Islet precursor cell (in vitro differentiated cells): ENCODE data around the gene SPATA46.
A peak's percentile ranks its signal among the peaks of the same experiment; 100 is the strongest.

Experiments used
- DNase-seq: peaks from one replicate; pipeline ENCODE4 v3.0.0-alpha.2; 2018

The SPATA46 gene

GRCh38 chr1:162390396-162391185 is 13.9 kb upstream of the SPATA46 start:
- peak; percentile 43 for DNase-seq

- peak; percentile 45 for DNase-seq
Measured at GRCh38 chr1:162389971-162390370, 13.3 kb upstream of the SPATA46 start.

DNA sequence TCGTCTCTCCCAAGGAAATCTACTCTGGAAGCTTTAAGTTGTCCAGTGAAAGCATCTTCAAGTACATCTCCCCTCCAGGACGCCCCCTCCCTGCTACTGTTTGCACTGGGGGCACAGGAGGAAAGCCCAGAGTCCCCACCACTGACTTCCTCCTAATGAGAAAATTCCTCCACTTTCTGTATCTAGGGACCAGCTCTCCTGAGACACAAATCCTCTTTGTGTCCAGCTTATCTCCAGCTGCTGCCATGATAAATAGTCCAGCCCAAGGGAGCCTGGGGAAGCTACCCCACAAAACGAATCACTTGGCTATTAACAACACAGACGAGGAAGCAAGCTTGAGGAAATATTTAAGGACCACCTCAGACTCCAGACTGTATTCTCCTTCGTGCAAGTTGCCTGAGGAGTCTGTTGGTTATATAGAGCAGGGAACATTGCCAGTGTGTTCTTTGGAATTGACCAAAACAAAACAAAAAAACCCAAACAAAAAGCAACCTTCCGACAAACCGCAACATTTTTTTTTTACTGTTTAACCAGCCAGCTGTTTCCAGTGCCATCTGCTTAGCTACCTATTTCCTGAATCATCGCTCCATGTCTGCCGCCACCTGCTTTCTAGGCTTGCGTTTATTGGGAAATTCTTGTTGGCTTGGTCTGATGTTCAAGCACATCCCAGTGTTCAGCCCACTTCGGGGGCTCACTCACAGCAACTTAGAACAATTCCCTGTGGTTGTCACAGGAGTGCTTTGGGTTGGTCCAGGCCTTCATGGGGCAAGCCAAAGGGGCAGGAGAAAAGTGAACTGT is 12.6 kb upstream of the SPATA46 start:
- DNase-seq: peak; percentile 70

- DNase-seq: no peak
Measured at GRCh38 chr1:162388615-162389014, 12.0 kb upstream of the SPATA46 start.

GRCh38 chr1:162388083-162388594 is 11.5 kb upstream of the SPATA46 start:
- DNase-seq: peak; percentile 13

GRCh38 chr1:162387226-162388082 is 10.8 kb upstream of the SPATA46 start:
- peak; percentile 38 for DNase-seq

DNA sequence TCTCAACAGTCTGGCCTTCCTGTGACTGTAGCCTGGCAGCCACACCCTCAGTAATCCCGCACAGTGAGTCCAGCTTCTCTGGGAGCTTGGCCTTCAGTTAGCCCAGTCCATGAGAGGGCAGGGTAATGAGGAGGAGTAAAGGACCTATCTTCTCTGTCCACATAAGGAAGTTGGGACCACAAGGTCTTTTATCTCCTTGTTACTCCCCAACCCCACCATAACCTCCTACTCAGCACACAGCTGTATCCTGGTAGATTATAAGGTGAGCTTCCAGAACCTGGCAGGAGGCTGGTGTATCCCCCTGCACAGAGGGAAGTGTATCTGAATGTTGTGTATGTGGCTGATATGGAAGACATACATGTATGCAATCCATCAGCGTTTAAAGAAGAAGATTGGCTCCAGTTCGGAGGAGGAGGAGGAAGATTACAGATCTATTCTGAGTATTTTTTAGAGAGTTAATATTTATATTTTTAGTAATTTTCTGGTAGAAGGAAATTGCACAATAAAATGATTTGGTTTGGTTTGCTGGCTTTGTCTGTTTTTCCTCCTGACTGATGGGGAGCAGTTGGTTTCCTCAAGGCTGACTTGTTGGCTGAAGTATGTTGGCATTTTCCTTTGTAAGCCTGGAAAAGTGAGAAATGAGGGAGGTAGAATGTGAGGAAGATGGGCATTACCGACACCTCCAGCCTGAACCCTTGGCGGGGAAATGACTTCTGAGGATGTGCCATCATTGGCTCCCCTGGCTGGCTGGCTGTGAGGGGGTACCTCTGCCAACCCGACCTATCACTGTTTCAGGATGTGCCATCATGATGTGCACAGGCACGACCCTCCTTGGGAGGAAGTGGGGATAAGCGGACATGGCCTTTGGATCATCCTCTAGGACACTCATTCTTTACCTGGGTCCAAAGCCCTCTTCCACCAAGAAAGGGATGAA is 9.9 kb upstream of the SPATA46 start:
- DNase-seq: peak; percentile 30

GRCh38 chr1:162385702-162386101 is 9.0 kb upstream of the SPATA46 start:
- peak; percentile 32 for DNase-seq

GRCh38 chr1:162385280-162385623 is 8.6 kb upstream of the SPATA46 start:
- peak; percentile 23 for DNase-seq

DNA sequence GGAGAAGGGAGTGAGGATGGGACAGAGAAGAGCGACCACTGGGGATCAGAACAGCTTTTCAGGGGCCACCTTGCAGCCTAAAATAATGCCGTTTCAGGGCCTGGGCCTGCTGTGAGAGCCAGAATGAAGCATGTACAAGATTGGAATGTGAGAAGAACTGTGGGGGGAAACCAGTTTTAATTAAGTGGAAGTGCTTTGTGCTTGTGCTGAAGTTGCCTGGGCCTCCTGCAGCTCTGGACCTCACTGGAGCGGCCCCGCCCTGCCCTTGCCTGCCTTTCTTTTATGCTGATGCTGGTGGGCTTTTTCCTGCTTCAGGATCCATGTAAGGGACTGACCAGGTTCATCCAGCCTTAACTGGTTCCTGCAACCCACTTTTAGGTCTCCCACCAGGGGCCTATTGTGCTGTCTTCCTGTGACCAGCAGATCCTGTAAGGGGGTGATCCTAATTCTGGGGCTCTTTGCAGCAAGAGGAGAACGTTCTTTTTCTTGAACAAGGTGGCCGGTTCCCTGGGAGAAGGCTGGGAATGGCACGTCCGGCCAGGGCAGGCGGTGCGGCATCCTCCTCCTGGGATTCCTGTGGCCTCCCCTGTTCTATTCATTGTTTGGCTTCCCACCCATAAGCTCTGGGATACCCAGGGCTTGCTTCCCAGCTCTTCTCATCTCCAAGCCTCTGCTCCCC is 8.1 kb upstream of the SPATA46 start:
- peak; percentile 35 for DNase-seq

- peak; percentile 32 for DNase-seq
Measured at GRCh38 chr1:162384116-162384515, 7.5 kb upstream of the SPATA46 start.

- DNase-seq: peak; percentile 16
Measured at GRCh38 chr1:162383516-162383915, 6.9 kb upstream of the SPATA46 start.

DNA sequence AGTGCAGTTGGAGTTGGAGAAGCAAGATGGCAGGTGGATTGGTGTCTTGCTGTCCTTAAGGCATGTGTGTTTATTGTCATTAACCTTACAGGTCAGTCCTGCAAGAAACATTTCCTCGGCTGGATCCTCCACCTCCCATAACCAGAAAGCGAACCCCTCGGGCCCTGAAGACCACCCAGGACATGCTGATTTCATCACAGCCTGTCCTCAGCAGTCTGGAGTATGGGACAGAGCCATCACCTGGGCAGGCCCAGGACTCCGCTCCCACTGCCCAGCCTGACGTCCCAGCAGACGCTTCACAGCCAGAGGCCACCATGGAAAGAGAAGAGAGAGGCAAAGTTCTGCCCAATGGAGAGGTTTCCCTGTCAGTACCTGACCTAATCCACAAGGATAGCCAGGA is 6.4 kb upstream of the SPATA46 start:
- DNase-seq: peak; percentile 21

DNA sequence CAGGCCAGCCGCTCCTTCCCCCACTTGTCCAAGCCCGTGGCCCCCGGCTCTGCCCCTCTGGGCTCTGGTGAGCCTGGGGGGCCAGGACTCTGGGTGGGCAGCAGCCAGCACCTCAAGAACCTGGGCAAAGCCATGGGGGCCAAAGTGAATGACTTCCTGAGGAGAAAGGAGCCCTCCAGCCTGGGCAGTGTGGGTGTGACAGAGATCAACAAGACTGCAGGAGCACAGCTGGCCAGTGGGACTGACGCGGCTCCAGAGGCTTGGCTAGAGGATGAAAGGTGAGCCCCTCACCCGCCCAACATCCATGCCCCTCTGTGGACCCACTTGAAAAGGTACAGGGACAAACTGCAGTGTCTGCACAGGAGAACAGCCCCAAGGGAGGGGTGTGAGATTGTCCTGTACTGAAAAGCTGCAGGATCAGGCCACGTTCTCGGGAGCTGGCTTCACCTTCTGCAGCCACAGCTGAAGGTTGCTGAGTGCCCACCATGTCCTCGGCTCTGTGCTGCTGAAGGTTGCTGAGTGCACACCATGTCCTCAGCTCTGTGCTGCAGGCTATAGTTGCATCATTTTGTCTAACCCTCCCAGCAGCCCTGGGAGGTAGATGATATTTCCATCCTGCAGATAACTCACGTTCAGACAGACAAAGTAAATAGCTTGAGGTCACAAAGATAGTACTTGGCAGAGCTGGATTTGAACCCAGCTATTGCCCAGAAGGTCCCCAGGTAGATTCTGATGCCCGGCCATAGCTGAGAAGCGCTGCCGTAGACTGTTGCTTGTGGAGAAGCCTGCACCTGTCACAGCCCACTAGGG is 5.5 kb upstream of the SPATA46 start:
- DNase-seq: peak; percentile 35

DNA sequence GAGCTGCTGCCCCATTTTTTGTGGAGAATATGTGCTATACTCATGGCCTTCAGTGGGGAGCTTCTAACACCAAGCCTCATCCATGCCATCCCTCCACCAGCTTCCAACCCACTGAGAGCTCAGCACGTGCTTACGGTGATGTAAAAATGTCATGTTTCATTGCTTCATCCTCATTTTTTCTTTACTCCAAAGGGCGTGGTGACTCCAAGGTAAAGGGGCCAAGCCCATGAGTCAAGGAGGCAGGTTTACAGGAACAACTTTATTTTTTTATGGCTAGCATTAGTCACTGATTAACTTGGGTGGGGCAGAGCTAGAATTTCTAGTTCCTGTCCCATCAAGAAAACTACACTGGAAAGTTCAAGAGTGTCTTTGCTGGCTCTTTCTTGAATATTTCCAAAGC is 4.7 kb upstream of the SPATA46 start, which contains the start of gene C1orf226:
Gene C1orf226, plus strand, starts transcription at position 346 of the 400 bp plus-strand sequence. CDS start 174 bp downstream, outside the sequence.
- DNase-seq: no peak

DNA sequence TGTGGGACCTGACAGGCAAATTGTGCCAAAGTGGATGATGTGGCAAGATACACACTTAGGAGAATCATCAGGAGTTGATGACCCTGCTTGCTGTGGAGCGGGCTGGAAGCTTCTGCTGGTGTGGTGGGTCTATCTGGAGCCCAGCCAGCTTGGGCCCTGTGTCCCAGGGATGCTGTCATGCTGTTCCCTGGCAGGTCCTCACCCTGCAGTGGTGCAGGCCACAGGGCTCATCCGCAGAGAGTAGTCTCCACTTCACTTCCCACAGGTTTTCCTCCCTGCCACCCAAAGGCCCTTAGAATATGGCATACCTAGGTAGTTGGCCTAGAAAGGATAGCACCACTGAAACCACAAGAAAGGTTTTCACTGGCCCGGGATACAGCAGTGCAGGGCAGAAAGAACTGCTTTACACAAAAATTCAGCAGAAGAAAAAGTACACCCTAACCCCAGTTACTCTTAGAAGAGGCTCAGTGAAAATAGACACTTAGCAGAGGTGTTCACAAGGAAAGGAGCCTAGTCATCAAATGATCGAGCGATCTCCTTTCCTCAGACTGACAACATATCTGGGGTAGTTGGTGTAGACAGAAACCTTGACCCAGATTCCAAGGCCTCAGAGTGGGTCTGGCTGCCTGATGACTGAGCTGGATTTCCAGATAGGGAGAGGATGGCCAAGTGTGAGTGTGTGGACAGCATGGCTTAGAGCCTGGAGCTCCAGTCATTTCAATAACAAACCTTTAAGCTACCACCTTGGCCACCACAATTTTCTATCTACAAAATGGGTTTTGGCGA is 3.6 kb upstream of the SPATA46 start:
- peak; percentile 41 for DNase-seq

DNA sequence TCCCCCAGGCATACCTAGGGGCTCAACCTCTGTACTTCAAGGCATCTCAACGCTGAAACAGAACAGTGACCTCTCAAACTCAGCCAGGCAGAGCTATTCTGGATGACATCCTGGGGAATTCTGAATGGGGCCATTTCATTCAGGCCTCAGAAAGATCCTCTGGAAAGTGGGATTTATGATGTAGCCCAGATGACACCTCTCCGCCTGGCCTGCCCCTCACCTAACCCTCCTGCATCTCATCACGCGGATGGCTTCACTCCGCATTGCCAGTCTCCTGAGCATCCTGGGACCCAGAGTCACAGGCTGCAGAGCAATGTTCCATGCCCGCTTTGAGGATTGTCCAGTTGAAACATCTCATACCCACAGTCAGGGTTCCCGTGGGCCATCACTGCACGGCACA is 1.2 kb downstream of the SPATA46 start:
- DNase-seq: no peak

DNA sequence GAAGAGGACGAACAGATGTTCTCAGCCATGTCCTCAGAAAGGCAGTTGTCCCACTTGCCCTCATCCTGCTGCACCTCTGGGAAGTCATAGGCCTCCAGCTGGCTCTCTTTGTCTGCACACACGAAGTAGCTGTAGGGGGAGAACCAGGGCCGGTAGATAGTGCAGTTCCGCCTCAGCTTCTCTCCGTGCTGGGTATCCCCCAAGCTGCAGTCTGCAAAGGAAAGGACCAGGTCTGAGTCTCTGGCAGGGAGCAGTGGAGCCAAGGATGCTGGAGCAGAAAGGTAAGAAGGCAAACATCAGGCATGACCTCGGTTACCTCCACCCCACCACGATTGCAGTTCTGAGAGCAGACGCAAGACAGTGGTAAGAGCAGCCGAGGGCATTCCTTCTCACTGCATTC is 2.2 kb downstream of the SPATA46 start:
- DNase-seq: no peak

DNA sequence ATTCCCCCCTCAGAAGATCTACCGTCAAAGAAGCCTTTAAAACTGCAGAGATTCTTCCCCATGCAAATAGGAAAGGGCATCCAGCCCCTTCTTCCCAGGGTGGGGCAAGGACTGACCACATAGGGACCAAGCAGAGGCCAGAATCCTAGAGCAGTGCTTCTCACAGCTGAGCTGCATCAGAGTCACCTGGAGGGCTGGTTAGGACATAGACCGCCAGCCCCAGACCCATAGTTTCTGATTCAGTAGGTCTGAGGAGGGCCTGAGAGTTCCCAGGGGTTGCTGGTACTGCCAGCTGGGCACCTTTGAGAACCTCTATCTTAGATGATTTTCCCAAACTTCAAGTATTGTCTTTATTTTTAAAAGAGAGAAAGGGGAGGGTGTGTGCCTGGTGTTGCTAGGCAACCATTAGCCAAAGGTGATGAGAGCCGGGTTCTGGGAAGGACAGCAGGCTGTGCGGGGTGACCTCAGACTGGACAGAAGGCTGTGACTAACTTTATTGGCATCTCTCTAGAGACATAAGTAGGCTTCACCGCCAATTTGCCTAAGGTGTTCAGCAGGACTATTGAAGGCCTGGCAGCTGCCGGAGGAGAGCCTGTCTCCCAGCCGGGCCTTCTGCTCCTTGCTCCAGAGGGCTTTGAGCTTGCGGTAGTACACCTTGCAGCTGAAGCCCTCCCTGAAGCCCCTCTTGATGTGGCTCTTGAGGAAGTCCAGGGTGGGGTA is 3.0 kb downstream of the SPATA46 start:
- peak; percentile 93 for DNase-seq
